Tibial nerve (tissue), 4 donors: ENCODE data around the gene U2AF1L4. TPM values are rescaled to one million over a fixed set of nuclear protein-coding genes. Genes with fewer than 3 reads are reported as not detected.

ENCODE experiments used
- DNase-seq, 2 donors: peaks; one replicate each; pipeline ENCODE4 v3.0.0-alpha.2; 2019; ENCODE audit warnings: low spot score in 2 of 2
- H3K27ac ChIP-seq, 4 donors: fragments of 200-600 bp; sonication (generic) in 3 of 4; one replicate each; pipeline ENCODE4 v1.5.1; 2017 to 2019; ENCODE audit warnings: mild to moderate bottlenecking in 1 of 4
- H3K27me3 ChIP-seq, 2 donors: fragments of 200-600 bp; sonication (generic) in 1 of 2; one replicate each; pipeline versions ENCODE4 v1.5.1 to v1.6.0; 2017 to 2019
- H3K36me3 ChIP-seq, 3 donors: fragments of 200-600 bp; sonication (generic); one replicate each; pipeline ENCODE4 v1.5.1; 2018 to 2019
- H3K4me1 ChIP-seq, 4 donors: fragments of 200-600 bp; sonication (generic) in 3 of 4; one replicate each; pipeline ENCODE4 v1.5.1; 2017 to 2019
- H3K4me3 ChIP-seq, 4 donors: fragments of 200-600 bp; sonication (generic) in 3 of 4; one replicate each; pipeline ENCODE4 v1.5.1; 2017 to 2019; ENCODE audit warnings: mild to moderate bottlenecking in 1 of 4, moderate library complexity in 1 of 4
- H3K9me3 ChIP-seq, 4 donors: fragments of 200-600 bp; sonication (generic) in 3 of 4; one replicate each; pipeline ENCODE4 v1.5.1; 2017 to 2019
- EP300 ChIP-seq, 2 donors: sonication (generic); formaldehyde crosslinking; IDR thresholded peaks; one replicate each; pipeline ENCODE4 v1.6.1; 2017; ENCODE audit warnings: antibody characterized with exemption in 2 of 2, mild to moderate bottlenecking in 1 of 2
- POLR2A ChIP-seq, 2 donors: fragments of 450-650 bp; IDR thresholded peaks; one replicate each; pipeline ENCODE4 v1.6.1; 2017; ENCODE audit warnings: antibody characterized with exemption in 2 of 2, mild to moderate bottlenecking in 2 of 2, moderate library complexity in 2 of 2
- WGBS, 2 donors: methylation state at CpG; one replicate each; pipeline ENCODE4 v1.1.5; 2018; 5-methylcytosine and 5-hydroxymethylcytosine counted together
- total RNA-seq, 4 donors: library from RNA; depleted of rRNA; stranded (reverse); fragments of >200 nt; gene quantifications; one replicate each; pipeline ENCODE4 v1.1.0, GENCODE V29; 2016
- TF ChIP-seq, protein P1 (sequence below), 5 experiments: fragments of 200-600 bp in 3 of 5; fragments of 450-650 bp in 2 of 5; sonication (generic) in 3 of 5; IDR thresholded peaks; one replicate each; pipeline ENCODE4 v1.5.1; 2016 to 2019; ENCODE audit warnings: antibody characterized with exemption in 5 of 5, mild to moderate bottlenecking in 3 of 5, moderate library complexity in 2 of 5

U2AF1L4 gene
- total RNA-seq, 4 donors from 2014 or later: 17.8 to 51.1 (median 43.2) TPM

DNA sequence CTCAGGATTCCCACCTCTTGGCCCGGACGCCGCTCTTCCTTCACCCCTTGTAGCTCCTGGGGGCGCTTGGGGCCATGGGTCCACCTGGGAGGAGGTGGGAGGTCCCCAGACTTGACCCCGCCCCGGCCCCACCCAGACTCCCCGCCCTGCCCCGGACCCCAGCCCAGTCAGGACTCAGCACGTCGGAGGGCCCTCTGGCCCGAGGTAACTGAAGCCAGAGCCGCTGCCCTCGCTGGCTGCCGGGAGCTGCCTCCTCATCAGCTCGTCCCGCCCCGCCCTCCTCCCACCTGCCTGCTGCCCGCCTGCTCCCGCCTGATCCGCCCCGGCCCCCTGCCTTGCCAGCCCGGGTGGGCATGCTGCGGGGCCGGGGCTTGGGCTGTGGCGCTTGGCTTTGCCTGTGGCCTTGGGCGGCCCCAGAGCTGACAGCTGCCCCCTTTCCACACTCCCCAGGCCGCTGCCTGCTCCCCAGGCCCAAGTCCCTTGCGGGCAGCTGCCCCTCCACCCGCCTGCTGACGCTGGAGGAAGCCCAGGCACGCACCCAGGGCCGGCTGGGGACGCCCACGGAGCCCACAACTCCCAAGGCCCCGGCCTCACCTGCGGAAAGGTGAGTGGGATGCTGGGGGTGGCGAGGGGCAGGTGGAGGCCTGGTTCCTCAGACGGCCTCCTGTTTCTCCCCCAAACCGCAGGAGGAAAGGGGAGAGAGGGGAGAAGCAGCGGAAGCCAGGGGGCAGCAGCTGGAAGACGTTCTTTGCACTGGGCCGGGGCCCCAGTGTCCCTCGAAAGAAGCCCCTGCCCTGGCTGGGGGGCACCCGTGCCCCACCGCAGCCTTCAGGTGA is 39.5 kb upstream of the U2AF1L4 start:
- no peaks in the 10 kb centered on the region for H3K9me3 ChIP-seq
- no peaks in the 10 kb centered on the region for H3K4me1 ChIP-seq
- no peak overlapping the region for H3K4me3 ChIP-seq
- no peaks in the 10 kb centered on the region for H3K27me3 ChIP-seq
- TF ChIP-seq EP300 (IDR thresholded peaks at IDR 0.05) (no peak), POLR2A (IDR thresholded peaks at IDR 0.05) (no peak)
- TF ChIP-seq, protein P1, sequence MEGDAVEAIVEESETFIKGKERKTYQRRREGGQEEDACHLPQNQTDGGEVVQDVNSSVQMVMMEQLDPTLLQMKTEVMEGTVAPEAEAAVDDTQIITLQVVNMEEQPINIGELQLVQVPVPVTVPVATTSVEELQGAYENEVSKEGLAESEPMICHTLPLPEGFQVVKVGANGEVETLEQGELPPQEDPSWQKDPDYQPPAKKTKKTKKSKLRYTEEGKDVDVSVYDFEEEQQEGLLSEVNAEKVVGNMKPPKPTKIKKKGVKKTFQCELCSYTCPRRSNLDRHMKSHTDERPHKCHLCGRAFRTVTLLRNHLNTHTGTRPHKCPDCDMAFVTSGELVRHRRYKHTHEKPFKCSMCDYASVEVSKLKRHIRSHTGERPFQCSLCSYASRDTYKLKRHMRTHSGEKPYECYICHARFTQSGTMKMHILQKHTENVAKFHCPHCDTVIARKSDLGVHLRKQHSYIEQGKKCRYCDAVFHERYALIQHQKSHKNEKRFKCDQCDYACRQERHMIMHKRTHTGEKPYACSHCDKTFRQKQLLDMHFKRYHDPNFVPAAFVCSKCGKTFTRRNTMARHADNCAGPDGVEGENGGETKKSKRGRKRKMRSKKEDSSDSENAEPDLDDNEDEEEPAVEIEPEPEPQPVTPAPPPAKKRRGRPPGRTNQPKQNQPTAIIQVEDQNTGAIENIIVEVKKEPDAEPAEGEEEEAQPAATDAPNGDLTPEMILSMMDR (IDR thresholded peaks at IDR 0.05): no peak
- no peak overlapping the region for H3K27ac ChIP-seq
- DNase-seq: no peak
- H3K36me3 ChIP-seq: peaks cover 0 to 87% (median 0%) of the 10 kb centered on the region in 3 donors
- WGBS, 2 donors: 78 to 82% methylated on average over 17 to 33 of the region's 45 CpGs

DNA sequence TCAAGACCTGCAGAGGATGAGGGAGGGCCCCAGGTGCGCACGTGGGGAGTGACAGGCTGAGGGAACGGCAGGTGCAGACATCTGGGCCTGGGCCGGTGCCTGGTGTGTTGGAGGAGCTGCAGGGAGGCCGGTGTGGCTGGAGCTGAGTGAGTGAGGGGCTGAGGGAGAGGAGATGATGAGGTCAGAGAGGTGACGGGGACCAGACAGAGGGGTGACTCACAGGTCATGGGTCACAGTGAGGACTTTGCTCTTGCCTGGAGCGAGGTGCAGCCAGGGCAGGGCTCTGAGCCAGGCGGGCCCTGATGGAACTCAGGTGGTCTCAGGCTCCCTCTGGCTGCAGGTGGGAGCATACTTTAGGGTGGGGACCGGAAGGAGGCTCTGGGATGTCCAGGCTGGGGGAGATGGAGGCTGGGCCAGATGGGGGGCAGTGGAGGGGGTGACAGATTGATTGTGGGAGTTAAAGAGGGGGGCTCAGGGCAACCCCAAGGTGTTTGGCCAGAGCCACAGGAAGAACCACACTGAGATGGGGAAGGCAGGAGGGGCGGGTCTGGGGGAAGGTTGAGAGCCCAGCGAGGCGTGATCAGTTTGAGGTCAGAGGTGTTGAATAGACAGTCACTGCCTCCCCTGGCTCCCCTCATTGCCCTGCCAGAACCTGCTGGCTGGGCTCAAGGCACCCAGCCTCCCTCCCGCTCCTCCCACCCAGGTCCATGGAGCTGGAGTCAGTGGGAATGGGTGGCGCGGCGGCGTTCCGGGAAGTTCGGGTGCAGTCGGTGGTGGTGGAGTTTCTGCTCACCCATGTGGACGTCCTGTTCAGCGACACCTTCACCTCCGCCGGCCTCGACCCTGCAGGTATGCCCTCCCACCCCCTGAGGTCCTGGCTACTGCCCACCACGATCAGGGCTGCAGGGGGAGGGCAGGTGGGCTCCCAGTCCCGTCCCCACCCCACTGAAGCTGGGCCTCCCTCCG is 38.5 kb upstream of the U2AF1L4 start:
- H3K27me3 ChIP-seq: no peaks in the 10 kb centered on the region
- 77 to 79% methylated on average over 20 to 25 of the region's 28 CpGs for WGBS, 2 donors
- no peak for DNase-seq
- H3K27ac ChIP-seq: no peak overlapping the region
- no peak overlapping the region for H3K4me3 ChIP-seq
- H3K9me3 ChIP-seq: no peaks in the 10 kb centered on the region
- H3K36me3 ChIP-seq: peaks cover 0 to 96% (median 0%) of the 10 kb centered on the region in 3 donors
- H3K4me1 ChIP-seq: no peaks in the 10 kb centered on the region
- no peak for TF ChIP-seq POLR2A (IDR thresholded peaks at IDR 0.05)
- no peak for TF ChIP-seq EP300 (IDR thresholded peaks at IDR 0.05)
- TF ChIP-seq, protein P1 (IDR thresholded peaks at IDR 0.05): no peak

DNA sequence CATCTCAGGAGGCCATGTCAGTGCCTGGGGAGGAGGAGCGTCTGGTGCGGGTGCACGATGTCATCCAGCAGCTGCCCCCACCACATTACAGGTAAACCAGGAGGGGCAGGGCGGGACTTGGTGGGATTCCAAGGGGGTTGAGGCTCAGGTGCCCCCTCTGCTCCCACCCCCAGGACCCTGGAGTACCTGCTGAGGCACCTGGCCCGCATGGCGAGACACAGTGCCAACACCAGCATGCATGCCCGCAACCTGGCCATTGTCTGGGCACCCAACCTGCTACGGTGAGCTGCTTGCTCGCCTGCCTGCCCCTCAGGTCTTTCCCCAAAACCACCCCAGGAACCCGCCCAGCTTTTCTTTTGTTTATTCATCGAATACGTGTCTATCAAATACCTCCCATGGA is 37.4 kb upstream of the U2AF1L4 start:
- Histone ChIP-seq H3K4me3 (no peak overlapping the region), H3K4me1 (peaks cover 0 to 2% (median 0%) of the 10 kb centered on the region in 4 donors), H3K36me3 (peaks cover 0 to 100% (median 0%) of the 10 kb centered on the region in 3 donors), H3K27ac (no peak overlapping the region), H3K9me3 (no peaks in the 10 kb centered on the region), H3K27me3 (no peaks in the 10 kb centered on the region)
- DNase-seq: no peak
- TF ChIP-seq, protein P1 (IDR thresholded peaks at IDR 0.05): no peak
- TF ChIP-seq POLR2A (IDR thresholded peaks at IDR 0.05) (no peak), EP300 (IDR thresholded peaks at IDR 0.05) (no peak)
- 91 to 97% methylated on average over 10 of the region's 12 CpGs for WGBS, 2 donors

DNA sequence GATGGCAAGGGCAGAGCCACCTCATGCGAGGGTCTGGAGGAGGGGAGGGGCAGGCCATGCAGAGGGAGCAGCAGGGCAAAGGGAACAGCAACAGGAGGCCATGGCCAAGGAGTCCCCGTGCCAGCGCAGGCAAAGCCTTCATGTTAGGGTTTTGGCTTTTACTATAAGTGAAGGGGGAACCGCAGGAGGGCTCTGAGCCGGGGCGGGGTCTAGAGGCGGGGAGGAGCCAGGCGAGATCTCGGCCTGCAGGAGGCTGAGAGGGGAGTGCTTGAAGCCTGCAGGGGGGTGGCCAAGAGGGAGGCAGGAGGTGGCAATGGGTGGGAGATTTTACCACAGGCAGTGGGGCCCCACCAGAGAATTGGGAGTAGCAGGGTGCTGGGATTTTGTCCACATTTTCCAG is 36.4 kb upstream of the U2AF1L4 start:
- no peaks in the 10 kb centered on the region for H3K9me3 ChIP-seq
- H3K4me1 ChIP-seq: peaks cover 0 to 11% (median 2%) of the 10 kb centered on the region in 4 donors
- no peak overlapping the region for H3K27ac ChIP-seq
- 73 to 75% methylated on average over 9 of the region's 9 CpGs for WGBS, 2 donors
- peaks cover 0 to 93% (median 0%) of the 10 kb centered on the region in 3 donors for H3K36me3 ChIP-seq
- H3K27me3 ChIP-seq: no peaks in the 10 kb centered on the region
- DNase-seq: no peak
- TF ChIP-seq POLR2A (IDR thresholded peaks at IDR 0.05) (no peak), EP300 (IDR thresholded peaks at IDR 0.05) (no peak)
- TF ChIP-seq, protein P1 (IDR thresholded peaks at IDR 0.05): no peak
- no peak overlapping the region for H3K4me3 ChIP-seq
